GM23338 (cell line): Measurements from ENCODE around the gene IL1RL2. TPM values are rescaled to one million over a fixed set of nuclear protein-coding genes. Genes with fewer than 3 reads are reported as not detected.

ENCODE experiments used
- ATAC-seq: fragments of 200-7000 bp; cut with Tn5 transposase; 3 replicates; pipeline ENCODE4 v1.9.1; 2020
- DNase-seq: peaks from one replicate; pipeline ENCODE4 v3.0.0-alpha.2; 2015; ENCODE audit warnings: low spot score
- H2AFZ ChIP-seq: fragments of 200-600 bp; sonication (generic); 2 replicates; pipeline ENCODE4 v1.8.0; 2016; ENCODE audit warnings: antibody characterized with exemption, mild to moderate bottlenecking, moderate library complexity
- H3F3A ChIP-seq: fragments of 200-600 bp; sonication (generic); replicated peaks from 2 replicates; pipeline ENCODE4 v1.8.0; 2017; ENCODE audit warnings: antibody characterized with exemption, mixed run types, low read depth
- H3K27ac ChIP-seq: fragments of 200-600 bp; sonication (generic); 2 replicates; pipeline ENCODE4 v1.6.1; 2016; ENCODE audit warnings: low read depth
- H3K27me3 ChIP-seq: fragments of 200-600 bp; sonication (generic); 2 replicates; pipeline ENCODE4 v1.8.0; 2016; ENCODE audit warnings: mild to moderate bottlenecking, mixed run types, moderate library complexity; ENCODE audit not compliant: insufficient read depth
- H3K36me3 ChIP-seq: fragments of 200-600 bp; sonication (generic); 2 replicates; pipeline ENCODE4 v1.8.0; 2016; ENCODE audit warnings: mild to moderate bottlenecking; ENCODE audit not compliant: insufficient read depth
- H3K4me1 ChIP-seq: fragments of 200-600 bp; sonication (generic); 2 replicates; pipeline ENCODE4 v1.8.0; 2016; ENCODE audit warnings: mild to moderate bottlenecking, moderate library complexity; ENCODE audit not compliant: insufficient read depth
- H3K4me2 ChIP-seq: fragments of 200-600 bp; sonication (generic); 2 replicates; pipeline ENCODE4 v1.7.1; 2017; ENCODE audit warnings: mixed run types
- H3K4me3 ChIP-seq: fragments of 200-600 bp; sonication (generic); 2 replicates; pipeline ENCODE4 v1.6.1; 2016; ENCODE audit warnings: mixed run types
- H3K79me2 ChIP-seq: fragments of 200-600 bp; sonication (generic); replicated peaks from 2 replicates; pipeline ENCODE4 v1.8.0; 2017; ENCODE audit warnings: mild to moderate bottlenecking; ENCODE audit not compliant: insufficient read depth
- H3K9me2 ChIP-seq: fragments of 200-600 bp; sonication (generic); 2 replicates; pipeline ENCODE4 v1.8.0; 2017; ENCODE audit not compliant: insufficient read depth
- H4K20me1 ChIP-seq: fragments of 200-600 bp; sonication (generic); replicated peaks from 2 replicates; pipeline ENCODE4 v1.8.0; 2017; ENCODE audit warnings: mild to moderate bottlenecking; ENCODE audit not compliant: insufficient read depth
- H3K27ac Mint-ChIP-seq: 2 replicates; pipeline ENCODE4 v1.8.0; 2020; ENCODE audit warnings: inconsistent platforms, mild to moderate bottlenecking, moderate library complexity, mixed read lengths
- H3K27me3 Mint-ChIP-seq: 3 replicates; pipeline ENCODE4 v1.8.0; 2022; ENCODE audit warnings: low read depth, mild to moderate bottlenecking, moderate library complexity, mixed read lengths, inconsistent platforms; ENCODE audit not compliant: insufficient read depth, poor library complexity
- H3K36me3 Mint-ChIP-seq: 3 replicates; pipeline ENCODE4 v1.8.0; 2021; ENCODE audit warnings: low read depth, mild to moderate bottlenecking, inconsistent platforms, moderate library complexity, mixed read lengths
- H3K4me1 Mint-ChIP-seq: 3 replicates; pipeline ENCODE4 v1.8.0; 2020; ENCODE audit warnings: mild to moderate bottlenecking, inconsistent platforms, mixed read lengths
- H3K4me3 Mint-ChIP-seq: 3 replicates; pipeline ENCODE4 v1.8.0; 2021; ENCODE audit warnings: moderate library complexity, mild to moderate bottlenecking, inconsistent platforms, mixed read lengths
- H3K9me3 Mint-ChIP-seq: 3 replicates; pipeline ENCODE4 v1.8.0; 2020; ENCODE audit warnings: moderate library complexity, mild to moderate bottlenecking, inconsistent platforms, mixed read lengths
- CREB1 ChIP-seq: fragments of 250-450 bp; sonication (Bioruptor Pico); IDR thresholded peaks from 2 replicates; pipeline ENCODE4 v1.5.0; 2020; ENCODE audit warnings: low read depth, mild to moderate bottlenecking, moderate library complexity
- CTCF ChIP-seq, 2 experiments: fragments of 200-600 bp in 1 of 2; sonication (generic) in 1 of 2; conservative IDR thresholded peaks; 2 replicates each; pipeline versions ENCODE4 v1.5.1 to v1.6.1; 2016 to 2017; ENCODE audit warnings: antibody characterized with exemption in 2 of 2, low read depth in 2 of 2, mild to moderate bottlenecking in 2 of 2, moderate library complexity in 1 of 2
- ETS1 ChIP-seq: IDR thresholded peaks from 2 replicates; pipeline ENCODE4 v1.6.1; 2016; ENCODE audit warnings: antibody characterized with exemption
- EZH2 ChIP-seq: fragments of 200-600 bp; sonication (generic); IDR thresholded peaks from one replicate; pipeline ENCODE4 v1.8.0; 2017; ENCODE audit warnings: antibody characterized with exemption, mild to moderate bottlenecking, low read depth; ENCODE audit not compliant: unreplicated experiment
- EZH2phosphoT487 ChIP-seq: fragments of 200-600 bp; sonication (generic); IDR thresholded peaks from one replicate; pipeline ENCODE4 v1.8.1; 2018; ENCODE audit warnings: antibody characterized with exemption; ENCODE audit not compliant: unreplicated experiment
- JUNB ChIP-seq: IDR thresholded peaks from one replicate; pipeline ENCODE4 v1.6.1; 2016; ENCODE audit warnings: antibody characterized with exemption; ENCODE audit not compliant: unreplicated experiment
- NANOG ChIP-seq: IDR thresholded peaks from 2 replicates; pipeline ENCODE4 v1.6.1; 2016; ENCODE audit warnings: antibody characterized with exemption, borderline replicate concordance
- POLR2AphosphoS5 ChIP-seq: IDR thresholded peaks from 2 replicates; pipeline ENCODE4 v1.6.1; 2016; ENCODE audit warnings: antibody characterized with exemption, low read depth
- STAT1 ChIP-seq: IDR thresholded peaks from one replicate; pipeline ENCODE4 v1.6.1; 2016; ENCODE audit warnings: antibody characterized with exemption; ENCODE audit not compliant: unreplicated experiment
- ZNF114 ChIP-seq: fragments of 250-450 bp; sonication (Bioruptor Pico); IDR thresholded peaks from 2 replicates; pipeline ENCODE4 v1.5.0; 2020; ENCODE audit warnings: mild to moderate bottlenecking, moderate library complexity
- ZNF331 ChIP-seq: fragments of 250-450 bp; sonication (Bioruptor Pico); IDR thresholded peaks from 2 replicates; pipeline ENCODE4 v1.5.0; 2020; ENCODE audit warnings: low read depth, mild to moderate bottlenecking, moderate library complexity
- polyA plus RNA-seq: library from polyadenylated mRNA; unstranded; fragments of >200 nt; fragmentation: Nextera tagmentation; extraction: Ambion mirVana; gene quantifications from 2 replicates; pipeline ENCODE4 v1.2.1, GENCODE V29; 2016
- total RNA-seq: library from RNA; depleted of rRNA; stranded (reverse); fragments of >200 nt; shearing (Covaris generic); gene quantifications from 2 replicates; pipeline ENCODE4 v1.2.3, GENCODE V29; 2014
- TF ChIP-seq, protein P1 (sequence below): IDR thresholded peaks from one replicate; pipeline ENCODE4 v1.6.1; 2018; ENCODE audit warnings: antibody characterized with exemption; ENCODE audit not compliant: unreplicated experiment
- TF ChIP-seq, protein P2 (sequence below): fragments of 250-450 bp; sonication (Bioruptor Pico); IDR thresholded peaks from 2 replicates; pipeline ENCODE4 v1.5.0; 2020; ENCODE audit warnings: mild to moderate bottlenecking, moderate library complexity

IL1RL2 gene
- total and polyA plus RNA-seq, 2 experiments from 2014 or later = not detected

- Mint-ChIP-seq H3K36me3 (peaks cover 7% of the 10 kb centered on the region; the same call in 2 of the 3 replicates), H3K27me3 (peaks cover 3% of the 10 kb centered on the region), H3K9me3 (peaks cover 38% of the 10 kb centered on the region), H3K4me1 (no peaks in the 10 kb centered on the region), H3K27ac (no peak overlapping the region), H3K4me3 (no peak overlapping the region)
- no peak overlapping the region for H3K4me3 ChIP-seq
- no peak overlapping the region for H2AFZ ChIP-seq
- no peaks in the 10 kb centered on the region for H3F3A ChIP-seq
- DNase-seq (peak; percentile 35), ATAC-seq (no peak; the same call in 2 of the 3 replicates)
- no peaks in the 10 kb centered on the region for H3K27me3 ChIP-seq
- no peaks in the 10 kb centered on the region for H3K79me2 ChIP-seq
- no peaks in the 10 kb centered on the region for H4K20me1 ChIP-seq
- no peaks in the 10 kb centered on the region for H3K4me1 ChIP-seq
- H3K4me2 ChIP-seq = no peak overlapping the region
- peaks cover 4% of the 10 kb centered on the region; the same call in 1 of the 2 replicates for H3K9me2 ChIP-seq
- no peak overlapping the region for H3K27ac ChIP-seq
- H3K36me3 ChIP-seq = no peaks in the 10 kb centered on the region
- TF ChIP-seq EZH2phosphoT487 (no peak), ZNF114 (no peak), CREB1 (CRISPR knock-in tag) (no peak), ZNF331 (CRISPR knock-in tag) (no peak), NANOG (no peak), CTCF (conservative IDR thresholded peaks at IDR 0.05; ENCODE audit: low read depth in 2 of 2) (no peak), EZH2 (no peak), ETS1 (no peak), STAT1 (no peak), POLR2AphosphoS5 (no peak), JUNB (no peak)
- TF ChIP-seq, protein P1, sequence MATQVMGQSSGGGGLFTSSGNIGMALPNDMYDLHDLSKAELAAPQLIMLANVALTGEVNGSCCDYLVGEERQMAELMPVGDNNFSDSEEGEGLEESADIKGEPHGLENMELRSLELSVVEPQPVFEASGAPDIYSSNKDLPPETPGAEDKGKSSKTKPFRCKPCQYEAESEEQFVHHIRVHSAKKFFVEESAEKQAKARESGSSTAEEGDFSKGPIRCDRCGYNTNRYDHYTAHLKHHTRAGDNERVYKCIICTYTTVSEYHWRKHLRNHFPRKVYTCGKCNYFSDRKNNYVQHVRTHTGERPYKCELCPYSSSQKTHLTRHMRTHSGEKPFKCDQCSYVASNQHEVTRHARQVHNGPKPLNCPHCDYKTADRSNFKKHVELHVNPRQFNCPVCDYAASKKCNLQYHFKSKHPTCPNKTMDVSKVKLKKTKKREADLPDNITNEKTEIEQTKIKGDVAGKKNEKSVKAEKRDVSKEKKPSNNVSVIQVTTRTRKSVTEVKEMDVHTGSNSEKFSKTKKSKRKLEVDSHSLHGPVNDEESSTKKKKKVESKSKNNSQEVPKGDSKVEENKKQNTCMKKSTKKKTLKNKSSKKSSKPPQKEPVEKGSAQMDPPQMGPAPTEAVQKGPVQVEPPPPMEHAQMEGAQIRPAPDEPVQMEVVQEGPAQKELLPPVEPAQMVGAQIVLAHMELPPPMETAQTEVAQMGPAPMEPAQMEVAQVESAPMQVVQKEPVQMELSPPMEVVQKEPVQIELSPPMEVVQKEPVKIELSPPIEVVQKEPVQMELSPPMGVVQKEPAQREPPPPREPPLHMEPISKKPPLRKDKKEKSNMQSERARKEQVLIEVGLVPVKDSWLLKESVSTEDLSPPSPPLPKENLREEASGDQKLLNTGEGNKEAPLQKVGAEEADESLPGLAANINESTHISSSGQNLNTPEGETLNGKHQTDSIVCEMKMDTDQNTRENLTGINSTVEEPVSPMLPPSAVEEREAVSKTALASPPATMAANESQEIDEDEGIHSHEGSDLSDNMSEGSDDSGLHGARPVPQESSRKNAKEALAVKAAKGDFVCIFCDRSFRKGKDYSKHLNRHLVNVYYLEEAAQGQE = no peak
- TF ChIP-seq, protein P2, sequence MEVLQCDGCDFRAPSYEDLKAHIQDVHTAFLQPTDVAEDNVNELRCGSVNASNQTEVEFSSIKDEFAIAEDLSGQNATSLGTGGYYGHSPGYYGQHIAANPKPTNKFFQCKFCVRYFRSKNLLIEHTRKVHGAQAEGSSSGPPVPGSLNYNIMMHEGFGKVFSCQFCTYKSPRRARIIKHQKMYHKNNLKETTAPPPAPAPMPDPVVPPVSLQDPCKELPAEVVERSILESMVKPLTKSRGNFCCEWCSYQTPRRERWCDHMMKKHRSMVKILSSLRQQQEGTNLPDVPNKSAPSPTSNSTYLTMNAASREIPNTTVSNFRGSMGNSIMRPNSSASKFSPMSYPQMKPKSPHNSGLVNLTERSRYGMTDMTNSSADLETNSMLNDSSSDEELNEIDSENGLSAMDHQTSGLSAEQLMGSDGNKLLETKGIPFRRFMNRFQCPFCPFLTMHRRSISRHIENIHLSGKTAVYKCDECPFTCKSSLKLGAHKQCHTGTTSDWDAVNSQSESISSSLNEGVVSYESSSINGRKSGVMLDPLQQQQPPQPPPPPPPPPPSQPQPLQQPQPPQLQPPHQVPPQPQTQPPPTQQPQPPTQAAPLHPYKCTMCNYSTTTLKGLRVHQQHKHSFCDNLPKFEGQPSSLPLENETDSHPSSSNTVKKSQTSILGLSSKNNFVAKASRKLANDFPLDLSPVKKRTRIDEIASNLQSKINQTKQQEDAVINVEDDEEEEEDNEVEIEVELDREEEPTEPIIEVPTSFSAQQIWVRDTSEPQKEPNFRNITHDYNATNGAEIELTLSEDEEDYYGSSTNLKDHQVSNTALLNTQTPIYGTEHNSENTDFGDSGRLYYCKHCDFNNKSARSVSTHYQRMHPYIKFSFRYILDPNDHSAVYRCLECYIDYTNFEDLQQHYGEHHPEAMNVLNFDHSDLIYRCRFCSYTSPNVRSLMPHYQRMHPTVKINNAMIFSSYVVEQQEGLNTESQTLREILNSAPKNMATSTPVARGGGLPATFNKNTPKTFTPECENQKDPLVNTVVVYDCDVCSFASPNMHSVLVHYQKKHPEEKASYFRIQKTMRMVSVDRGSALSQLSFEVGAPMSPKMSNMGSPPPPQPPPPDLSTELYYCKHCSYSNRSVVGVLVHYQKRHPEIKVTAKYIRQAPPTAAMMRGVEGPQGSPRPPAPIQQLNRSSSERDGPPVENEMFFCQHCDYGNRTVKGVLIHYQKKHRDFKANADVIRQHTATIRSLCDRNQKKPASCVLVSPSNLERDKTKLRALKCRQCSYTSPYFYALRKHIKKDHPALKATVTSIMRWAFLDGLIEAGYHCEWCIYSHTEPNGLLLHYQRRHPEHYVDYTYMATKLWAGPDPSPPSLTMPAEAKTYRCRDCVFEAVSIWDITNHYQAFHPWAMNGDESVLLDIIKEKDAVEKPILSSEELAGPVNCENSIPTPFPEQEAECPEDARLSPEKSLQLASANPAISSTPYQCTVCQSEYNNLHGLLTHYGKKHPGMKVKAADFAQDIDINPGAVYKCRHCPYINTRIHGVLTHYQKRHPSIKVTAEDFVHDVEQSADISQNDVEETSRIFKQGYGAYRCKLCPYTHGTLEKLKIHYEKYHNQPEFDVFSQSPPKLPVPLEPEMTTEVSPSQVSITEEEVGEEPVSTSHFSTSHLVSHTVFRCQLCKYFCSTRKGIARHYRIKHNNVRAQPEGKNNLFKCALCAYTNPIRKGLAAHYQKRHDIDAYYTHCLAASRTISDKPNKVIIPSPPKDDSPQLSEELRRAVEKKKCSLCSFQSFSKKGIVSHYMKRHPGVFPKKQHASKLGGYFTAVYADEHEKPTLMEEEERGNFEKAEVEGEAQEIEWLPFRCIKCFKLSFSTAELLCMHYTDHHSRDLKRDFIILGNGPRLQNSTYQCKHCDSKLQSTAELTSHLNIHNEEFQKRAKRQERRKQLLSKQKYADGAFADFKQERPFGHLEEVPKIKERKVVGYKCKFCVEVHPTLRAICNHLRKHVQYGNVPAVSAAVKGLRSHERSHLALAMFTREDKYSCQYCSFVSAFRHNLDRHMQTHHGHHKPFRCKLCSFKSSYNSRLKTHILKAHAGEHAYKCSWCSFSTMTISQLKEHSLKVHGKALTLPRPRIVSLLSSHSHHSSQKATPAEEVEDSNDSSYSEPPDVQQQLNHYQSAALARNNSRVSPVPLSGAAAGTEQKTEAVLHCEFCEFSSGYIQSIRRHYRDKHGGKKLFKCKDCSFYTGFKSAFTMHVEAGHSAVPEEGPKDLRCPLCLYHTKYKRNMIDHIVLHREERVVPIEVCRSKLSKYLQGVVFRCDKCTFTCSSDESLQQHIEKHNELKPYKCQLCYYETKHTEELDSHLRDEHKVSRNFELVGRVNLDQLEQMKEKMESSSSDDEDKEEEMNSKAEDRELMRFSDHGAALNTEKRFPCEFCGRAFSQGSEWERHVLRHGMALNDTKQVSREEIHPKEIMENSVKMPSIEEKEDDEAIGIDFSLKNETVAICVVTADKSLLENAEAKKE (CRISPR knock-in tag) = no peak
Observed at GRCh38 chr2:102149644-102150455, 37.0 kb upstream of the IL1RL2 start.
